ENCODE results near the gene THSD1. TPM values are rescaled to one million over a fixed set of nuclear protein-coding genes. Genes with fewer than 3 reads are reported as not detected.
A peak's percentile ranks its signal among the peaks of the same experiment; 100 is the strongest.
"Not testable (repeated sequence)": the region's sequence is repeated elsewhere in the genome, so short reads cannot be mapped to it uniquely, and the experiment has no call there.

The THSD1 gene
- total RNA-seq, 1 donor from 2014 or later, result 13.4 TPM

GRCh38 chr13:52373277-52373676 lies 32.7 kb downstream of the THSD1 start:
- intact Hi-C loops (cut with DNase I); DNase-seq (ENCODE audit: low spot score); ATAC-seq: not testable (repeated sequence)

- ATAC-seq (peak; percentile 70), DNase-seq (ENCODE audit: low spot score) (no peak)
- intact Hi-C loops (cut with DNase I), result no loop called here
Observed at GRCh38 chr13:52371736-52372247, 34.2 kb downstream of the THSD1 start.

GRCh38 chr13:52366291-52366690 lies 39.7 kb downstream of the THSD1 start:
- ATAC-seq, result no peak
- no peak for DNase-seq (ENCODE audit: low spot score)
- intact Hi-C loops (cut with DNase I), result no loop called here

- ATAC-seq; intact Hi-C loops (cut with DNase I); DNase-seq (ENCODE audit: low spot score): not testable (repeated sequence)
Observed at GRCh38 chr13:52362169-52362887, 43.6 kb downstream of the THSD1 start.

GRCh38 chr13:52361225-52361624 lies 44.7 kb downstream of the THSD1 start:
- intact Hi-C loops (cut with DNase I), result no loop called here
- no peak for ATAC-seq
- no peak for DNase-seq (ENCODE audit: low spot score)

GRCh38 chr13:52359534-52359933 lies 46.4 kb downstream of the THSD1 start:
- intact Hi-C loops (cut with DNase I), result no loop called here
- DNase-seq (ENCODE audit: low spot score), result no peak
- peak; percentile 92 for ATAC-seq

- ATAC-seq, result no peak
- intact Hi-C loops (cut with DNase I), result no loop called here
- DNase-seq (ENCODE audit: low spot score), result no peak
Observed at GRCh38 chr13:52356327-52356726, 49.6 kb downstream of the THSD1 start.

GRCh38 chr13:52353193-52353592 lies 52.8 kb downstream of the THSD1 start:
- DNase-seq (ENCODE audit: low spot score) (no peak), ATAC-seq (no peak)
- intact Hi-C loops (cut with DNase I), result no loop called here

- DNase-seq (ENCODE audit: low spot score) (no peak), ATAC-seq (no peak)
- intact Hi-C loops (cut with DNase I), result no loop called here
Observed at GRCh38 chr13:52348983-52349780, 56.8 kb downstream of the THSD1 start.

GRCh38 chr13:52348071-52348470 lies 57.9 kb downstream of the THSD1 start:
- no peak for DNase-seq (ENCODE audit: low spot score)
- intact Hi-C loops (cut with DNase I), result no loop called here
- peak; percentile 57 for ATAC-seq

- intact Hi-C loops (cut with DNase I), result no loop called here
- DNase-seq (ENCODE audit: low spot score), result no peak
- ATAC-seq, result no peak
Observed at GRCh38 chr13:52345631-52346251, 60.2 kb downstream of the THSD1 start.

- ATAC-seq, result no peak
- DNase-seq (ENCODE audit: low spot score), result no peak
- intact Hi-C loops (cut with DNase I), result no loop called here
Observed at GRCh38 chr13:52345048-52345447, 60.9 kb downstream of the THSD1 start.

- intact Hi-C loops (cut with DNase I), result no loop called here
- ATAC-seq, result peak; percentile 63
- DNase-seq (ENCODE audit: low spot score), result no peak
Observed at GRCh38 chr13:52344108-52344507, 61.9 kb downstream of the THSD1 start.

- DNase-seq (ENCODE audit: low spot score); intact Hi-C loops (cut with DNase I); ATAC-seq: not testable (repeated sequence)
Observed at GRCh38 chr13:52342203-52342602, 63.8 kb downstream of the THSD1 start.

GRCh38 chr13:52337828-52338455 lies 68.0 kb downstream of the THSD1 start:
- ATAC-seq; intact Hi-C loops (cut with DNase I); DNase-seq (ENCODE audit: low spot score): not testable (repeated sequence)

- intact Hi-C loops (cut with DNase I); DNase-seq (ENCODE audit: low spot score); ATAC-seq: not testable (repeated sequence)
Observed at GRCh38 chr13:52334107-52334506, 71.9 kb downstream of the THSD1 start.

GRCh38 chr13:52331844-52332243 lies 74.1 kb downstream of the THSD1 start:
- DNase-seq (ENCODE audit: low spot score); ATAC-seq; intact Hi-C loops (cut with DNase I): not testable (repeated sequence)
